ENCODE results near the gene ACD. TPM values are rescaled to one million over a fixed set of nuclear protein-coding genes. Genes with fewer than 3 reads are reported as not detected.

Gene ACD
- total RNA-seq, 2 experiments from 2014 or later: 52.2 to 52.4 TPM

GRCh38 chr16:67647111-67647651, 12.9 kb downstream of the ACD start:
- ATAC-seq: no peak
- Mint-ChIP-seq H3K9me3 (ENCODE audit: low read depth) (no peaks in the 10 kb centered on the region), H3K4me3 (no peak overlapping the region), H3K27ac (peak overlapping the region; percentile 25), H3K4me1 (peaks cover 14% of the 10 kb centered on the region), H3K36me3 (ENCODE audit: low read depth) (peaks cover 34% of the 10 kb centered on the region), H3K27me3 (no peaks in the 10 kb centered on the region)
- no peak for DNase-seq
- POLR2A ChIA-PET: interaction anchor here (0.8 kb wide), 1 partner anchor 13 kb away, joined by 4 read pairs; the partner anchor contains the start of gene ACD
- intact Hi-C loops (cut with DNase I, micrococcal nuclease): no loop called here
- CTCF ChIA-PET: interaction anchor here (0.6 to 6.8 kb wide), 5 partner anchors 13 to 154 kb away, joined by 3 to 86 read pairs (median 3); partner anchors contain the start of genes ACD and PARD6A

GRCh38 chr16:67645397-67646121, 14.5 kb downstream of the ACD start:
- H3K4me1 Mint-ChIP-seq: peaks cover 12% of the 10 kb centered on the region
- peak overlapping the region; percentile 90 for H3K27ac Mint-ChIP-seq
- DNase-seq: peak; percentile 41

DNA sequence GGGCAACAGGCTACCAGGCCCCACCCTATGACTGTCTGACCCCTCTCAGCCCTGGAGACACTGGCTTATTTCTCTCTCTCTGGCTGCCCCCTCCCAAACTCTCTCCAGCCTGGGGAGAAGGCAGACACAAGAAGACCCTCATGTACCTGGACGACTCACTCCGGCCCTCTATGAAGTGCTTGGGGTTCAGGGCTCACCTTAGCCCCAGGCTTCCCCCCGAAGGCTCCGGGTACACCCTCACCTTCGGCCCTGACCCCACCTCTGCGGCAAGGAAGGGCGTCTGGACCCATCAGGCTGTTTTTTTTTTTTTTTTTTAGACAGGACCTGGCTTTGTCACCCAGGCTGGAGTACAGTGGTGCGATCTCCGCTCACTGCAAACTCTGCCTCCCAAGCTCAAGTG, 16.0 kb downstream of the ACD start:
- H3K4me1 Mint-ChIP-seq: peaks cover 12% of the 10 kb centered on the region
- CTCF ChIA-PET: interaction anchor here (0.6 to 6.8 kb wide), 17 partner anchors 16 to 163 kb away, joined by 3 to 86 read pairs (median 4); partner anchors contain the start of genes ACD, ATP6V0D1, C16orf86 and CTCF
- peak overlapping the region; percentile 65 for H3K27ac Mint-ChIP-seq
- H3K36me3 Mint-ChIP-seq (ENCODE audit: low read depth): peaks cover 15% of the 10 kb centered on the region
- DNase-seq: no peak
- peak overlapping the region; percentile 84 for H3K4me3 Mint-ChIP-seq
- H3K9me3 Mint-ChIP-seq (ENCODE audit: low read depth): no peaks in the 10 kb centered on the region
- intact Hi-C loops (cut with DNase I, micrococcal nuclease): loop anchor here (1.0 to 2.0 kb wide), 6 partner anchors 15 to 163 kb away; partner anchors contain the start of genes ACD (in 1 of the 2), ATP6V0D1 (in 1 of the 2), CTCF (in 1 of the 2) and PARD6A (in 1 of the 2)
- POLR2A ChIA-PET: interaction anchor here (0.9 kb wide), 1 partner anchor 90 kb away, joined by 3 read pairs; no protein-coding TSS in a partner anchor
- H3K27me3 Mint-ChIP-seq: no peaks in the 10 kb centered on the region
- no peak for ATAC-seq

More at GRCh38 chr16:67645397-67646121, 14.5 kb downstream of the ACD start:
- intact Hi-C loops (cut with DNase I, micrococcal nuclease): loop anchor here in 1 of 2 experiments (1.0 to 2.0 kb wide), 2 partner anchors 13 to 83 kb away; partner anchors contain the start of gene CTCF
- Mint-ChIP-seq H3K4me3 (peak overlapping the region; percentile 84), H3K9me3 (ENCODE audit: low read depth) (no peaks in the 10 kb centered on the region), H3K36me3 (ENCODE audit: low read depth) (peaks cover 25% of the 10 kb centered on the region), H3K27me3 (no peaks in the 10 kb centered on the region)
- ATAC-seq: peak; percentile 25
- CTCF ChIA-PET: interaction anchor here (0.7 to 6.8 kb wide), 22 partner anchors 15 to 634 kb away, joined by 3 to 86 read pairs (median 4); partner anchors contain the start of genes ACD, C16orf86, CTCF and PARD6A
- POLR2A ChIA-PET: interaction anchor here (0.8 to 1.8 kb wide), 5 partner anchors 11 to 164 kb away, joined by 3 to 7 read pairs (median 3); partner anchors contain the start of genes ACD and ATP6V0D1

DNA sequence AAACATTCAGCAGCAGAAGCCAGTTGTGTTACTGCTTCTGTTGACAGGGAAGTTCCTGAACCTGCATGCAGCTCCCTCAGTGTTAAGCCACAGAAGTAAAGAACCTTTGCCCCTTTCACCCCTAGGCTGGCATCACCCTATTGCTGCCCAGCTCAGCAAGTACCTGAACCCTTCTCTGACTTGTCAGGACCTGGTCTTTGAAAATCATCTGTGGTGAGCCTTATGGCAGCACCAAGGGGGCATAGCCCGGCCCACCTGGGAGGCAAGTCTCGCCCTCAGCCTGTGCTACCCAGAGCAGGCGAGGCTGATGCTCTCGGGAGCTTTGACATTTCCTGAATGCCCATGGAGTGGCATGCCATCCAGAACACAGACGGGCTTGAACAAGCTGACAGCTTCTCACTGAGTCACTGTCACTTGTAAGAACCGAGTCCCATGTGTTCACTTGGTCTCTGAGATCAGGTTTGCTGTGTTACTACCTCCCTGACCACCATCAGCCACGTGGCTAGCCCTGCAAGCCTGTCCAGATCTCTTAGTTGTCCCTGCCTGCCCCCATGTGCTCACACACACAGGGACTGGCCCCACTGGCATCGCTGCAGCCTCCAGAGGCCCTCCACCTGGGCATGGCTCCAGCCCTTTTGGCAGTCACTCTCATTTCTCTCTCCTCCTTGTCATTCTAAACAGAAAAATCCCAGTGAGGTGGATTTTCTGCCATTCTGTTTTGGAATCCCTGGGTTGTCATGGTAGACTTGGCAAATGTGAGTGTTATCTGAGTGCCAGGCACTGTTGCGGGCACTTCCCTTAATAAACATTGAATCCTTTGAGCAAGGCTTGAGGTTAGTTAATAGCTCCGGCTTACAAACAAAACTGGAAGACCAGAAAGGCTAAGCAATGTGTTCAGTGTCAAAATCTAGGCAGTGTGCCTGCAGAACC, 18.0 kb downstream of the ACD start:
- no peak overlapping the region for H3K4me3 Mint-ChIP-seq
- no peaks in the 10 kb centered on the region for H3K27me3 Mint-ChIP-seq
- peaks cover 11% of the 10 kb centered on the region for H3K36me3 Mint-ChIP-seq (ENCODE audit: low read depth)
- POLR2A ChIA-PET: no interaction called here
- H3K4me1 Mint-ChIP-seq: peaks cover 12% of the 10 kb centered on the region
- ATAC-seq (no peak), DNase-seq (no peak)
- H3K9me3 Mint-ChIP-seq (ENCODE audit: low read depth): no peaks in the 10 kb centered on the region
- intact Hi-C loops (cut with DNase I, micrococcal nuclease): loop anchor here in 1 of 2 experiments (2.0 kb wide), 1 partner anchor 23 kb away; no protein-coding TSS in a partner anchor
- CTCF ChIA-PET: interaction anchor here (0.7 to 6.8 kb wide), 9 partner anchors 18 to 318 kb away, joined by 3 to 86 read pairs (median 7); partner anchors contain the start of genes ACD, C16orf86, CTCF and ENKD1
- no peak overlapping the region for H3K27ac Mint-ChIP-seq

DNA sequence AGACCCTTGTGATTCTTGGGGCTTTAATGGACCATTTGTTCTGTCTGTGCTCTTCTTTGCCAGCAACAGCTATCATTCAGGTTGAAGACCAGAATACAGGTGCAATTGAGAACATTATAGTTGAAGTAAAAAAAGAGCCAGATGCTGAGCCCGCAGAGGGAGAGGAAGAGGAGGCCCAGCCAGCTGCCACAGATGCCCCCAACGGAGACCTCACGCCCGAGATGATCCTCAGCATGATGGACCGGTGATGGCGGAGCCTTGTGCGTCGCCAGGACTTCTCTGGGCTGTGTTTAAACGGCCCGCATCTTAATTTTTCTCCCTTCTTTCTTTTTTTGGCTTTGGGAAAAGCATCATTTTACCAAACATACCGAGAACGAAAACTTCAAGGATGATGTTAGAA, 22.4 kb downstream of the ACD start:
- H3K27ac Mint-ChIP-seq: no peak overlapping the region
- ChIA-PET POLR2A (no interaction called here), CTCF (interaction anchor here (0.6 to 2.3 kb wide), 4 partner anchors 81 to 156 kb away, joined by 3 to 16 read pairs (median 4); partner anchors contain the start of gene ATP6V0D1)
- no peaks in the 10 kb centered on the region for H3K9me3 Mint-ChIP-seq (ENCODE audit: low read depth)
- ATAC-seq: no peak
- peaks cover 15% of the 10 kb centered on the region for H3K36me3 Mint-ChIP-seq (ENCODE audit: low read depth)
- intact Hi-C loops (cut with DNase I, micrococcal nuclease): no loop called here
- no peaks in the 10 kb centered on the region for H3K4me1 Mint-ChIP-seq
- H3K27me3 Mint-ChIP-seq: no peaks in the 10 kb centered on the region
- H3K4me3 Mint-ChIP-seq: no peak overlapping the region
- no peak for DNase-seq

DNA sequence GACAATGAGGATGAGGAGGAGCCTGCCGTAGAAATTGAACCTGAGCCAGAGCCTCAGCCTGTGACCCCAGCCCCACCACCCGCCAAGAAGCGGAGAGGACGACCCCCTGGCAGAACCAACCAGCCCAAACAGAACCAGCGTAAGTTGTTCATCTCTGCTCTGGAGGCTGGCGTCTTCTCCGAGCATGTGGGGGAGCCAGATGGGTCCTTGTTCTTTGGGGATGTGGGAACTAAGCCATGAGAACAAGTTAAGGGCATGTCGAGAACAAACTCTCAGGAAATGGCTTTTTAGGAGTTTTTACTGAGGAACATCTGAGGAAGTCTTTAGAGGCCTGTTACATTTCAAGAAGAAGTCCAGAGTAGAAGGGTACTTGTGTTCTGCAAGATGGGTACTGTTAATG, 23.3 kb downstream of the ACD start:
- Mint-ChIP-seq H3K4me3 (no peak overlapping the region), H3K4me1 (no peaks in the 10 kb centered on the region), H3K9me3 (ENCODE audit: low read depth) (no peaks in the 10 kb centered on the region), H3K27ac (no peak overlapping the region), H3K27me3 (no peaks in the 10 kb centered on the region), H3K36me3 (ENCODE audit: low read depth) (peaks cover 21% of the 10 kb centered on the region)
- ChIA-PET POLR2A (no interaction called here), CTCF (no interaction called here)
- ATAC-seq (no peak), DNase-seq (no peak)
- intact Hi-C loops (cut with DNase I, micrococcal nuclease): no loop called here

GRCh38 chr16:67632415-67633172, 27.5 kb downstream of the ACD start:
- H3K27ac Mint-ChIP-seq: no peak overlapping the region
- no peaks in the 10 kb centered on the region for H3K27me3 Mint-ChIP-seq
- CTCF ChIA-PET: interaction anchor here (0.7 to 1.5 kb wide), 5 partner anchors 21 to 138 kb away, joined by 3 to 5 read pairs (median 3); no protein-coding TSS in a partner anchor
- H3K36me3 Mint-ChIP-seq (ENCODE audit: low read depth): peaks cover 36% of the 10 kb centered on the region
- POLR2A ChIA-PET: no interaction called here
- no peak for DNase-seq
- H3K4me1 Mint-ChIP-seq: no peaks in the 10 kb centered on the region
- H3K9me3 Mint-ChIP-seq (ENCODE audit: low read depth): no peaks in the 10 kb centered on the region
- intact Hi-C loops (cut with DNase I, micrococcal nuclease): no loop called here
- no peak overlapping the region for H3K4me3 Mint-ChIP-seq
- ATAC-seq: no peak

GRCh38 chr16:67628216-67628615, 31.8 kb downstream of the ACD start:
- ChIA-PET POLR2A (interaction anchor here (0.6 to 0.7 kb wide), 2 partner anchors 132 to 352 kb away, joined by 3 read pairs; no protein-coding TSS in a partner anchor), CTCF (interaction anchor here (0.8 to 2.9 kb wide), 3 partner anchors 10 to 81 kb away, joined by 3 to 8 read pairs (median 4); no protein-coding TSS in a partner anchor)
- no peaks in the 10 kb centered on the region for H3K27me3 Mint-ChIP-seq
- no peak for ATAC-seq
- H3K4me1 Mint-ChIP-seq: no peaks in the 10 kb centered on the region
- H3K9me3 Mint-ChIP-seq (ENCODE audit: low read depth): no peaks in the 10 kb centered on the region
- intact Hi-C loops (cut with DNase I, micrococcal nuclease): no loop called here
- peaks cover 43% of the 10 kb centered on the region for H3K36me3 Mint-ChIP-seq (ENCODE audit: low read depth)
- no peak overlapping the region for H3K4me3 Mint-ChIP-seq
- no peak for DNase-seq
- H3K27ac Mint-ChIP-seq: no peak overlapping the region

GRCh38 chr16:67613808-67614207, 46.3 kb downstream of the ACD start:
- H3K4me3 Mint-ChIP-seq: no peak overlapping the region
- no peaks in the 10 kb centered on the region for H3K27me3 Mint-ChIP-seq
- ChIA-PET POLR2A (no interaction called here), CTCF (interaction anchor here (0.6 to 1.7 kb wide), 4 partner anchors 9 to 92 kb away, joined by 3 to 6 read pairs (median 5); partner anchors contain the start of gene ACD)
- no peaks in the 10 kb centered on the region for H3K4me1 Mint-ChIP-seq
- peak; percentile 46 for DNase-seq
- no peaks in the 10 kb centered on the region for H3K9me3 Mint-ChIP-seq (ENCODE audit: low read depth)
- H3K36me3 Mint-ChIP-seq (ENCODE audit: low read depth): peaks cover 35% of the 10 kb centered on the region
- ATAC-seq: peak; percentile 60
- intact Hi-C loops (cut with DNase I, micrococcal nuclease): loop anchor here in 1 of 2 experiments (5.0 kb wide), 1 partner anchor 37 kb away; no protein-coding TSS in a partner anchor
- H3K27ac Mint-ChIP-seq: no peak overlapping the region

DNA sequence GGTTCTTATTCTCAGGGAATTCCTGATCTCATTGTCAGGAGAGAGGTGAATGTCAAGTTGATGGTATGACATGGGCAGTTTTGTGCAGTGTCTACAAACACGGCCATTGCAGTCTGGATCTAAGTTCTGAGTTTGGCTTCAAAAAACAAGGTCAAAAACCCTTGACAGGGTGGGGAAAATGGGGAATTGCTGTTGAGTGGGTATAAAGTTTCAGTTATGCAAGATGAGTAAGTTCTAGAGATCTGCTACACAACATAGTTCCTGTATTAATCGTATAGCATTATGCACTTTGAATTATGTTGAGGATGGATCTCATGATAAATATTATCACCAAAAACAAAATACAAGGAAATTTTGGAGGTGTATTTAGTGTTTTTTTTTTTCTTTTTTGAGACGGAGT, 51.7 kb downstream of the ACD start:
- peak overlapping the region; percentile 85 for H3K27ac Mint-ChIP-seq
- no peak overlapping the region for H3K4me3 Mint-ChIP-seq
- ChIA-PET POLR2A (no interaction called here), CTCF (no interaction called here)
- H3K9me3 Mint-ChIP-seq (ENCODE audit: low read depth): no peaks in the 10 kb centered on the region
- H3K4me1 Mint-ChIP-seq: peaks cover 10% of the 10 kb centered on the region
- no peak for DNase-seq
- peak; percentile 80 for ATAC-seq
- intact Hi-C loops (cut with DNase I, micrococcal nuclease): no loop called here
- no peaks in the 10 kb centered on the region for H3K27me3 Mint-ChIP-seq
- H3K36me3 Mint-ChIP-seq (ENCODE audit: low read depth): peaks cover 14% of the 10 kb centered on the region

Measured in activated CD4-positive, alpha-beta T cell treated with anti-CD3 and anti-CD28 coated beads for 36 hours (primary cell).